Gastrocnemius medialis (tissue), 4 donors: ENCODE measurements around the gene CAPG. TPM values are rescaled to one million over a fixed set of nuclear protein-coding genes. Genes with fewer than 3 reads are reported as not detected.

Source experiments
- ATAC-seq, 2 donors: fragments of 150-250 bp; one replicate each; pipeline ENCODE4 v1.9.1; 2016
- DNase-seq, 2 donors: peaks; one replicate each; pipeline ENCODE4 v3.0.0-alpha.2; 2019
- H3K27ac ChIP-seq, 4 donors: fragments of 200-600 bp; sonication (generic); 1 replicate in 1 of 4; 2 replicates in 3 of 4; pipeline ENCODE4 v1.5.1; 2016 to 2018; ENCODE audit warnings: mild to moderate bottlenecking in 2 of 4, moderate library complexity in 1 of 4
- H3K27me3 ChIP-seq, 3 donors: fragments of 200-600 bp; sonication (generic) in 2 of 3; 1 replicate in 1 of 3; 2 replicates in 2 of 3; pipeline versions ENCODE4 v1.5.1 to v1.6.0; 2016 to 2019; ENCODE audit warnings: mild to moderate bottlenecking in 1 of 3, moderate library complexity in 1 of 3
- H3K36me3 ChIP-seq, 2 donors: fragments of 200-600 bp; sonication (generic) in 1 of 2; one replicate each; pipeline ENCODE4 v1.5.1; 2017 to 2018
- H3K4me1 ChIP-seq, 2 donors: fragments of 200-600 bp; sonication (generic) in 1 of 2; one replicate each; pipeline ENCODE4 v1.5.1; 2016 to 2017; ENCODE audit warnings: mild to moderate bottlenecking in 2 of 2
- H3K4me3 ChIP-seq, 4 donors: fragments of 200-600 bp; sonication (generic) in 3 of 4; 1 replicate in 1 of 4; 2 replicates in 3 of 4; pipeline ENCODE4 v1.5.1; 2016 to 2019; ENCODE audit warnings: mild to moderate bottlenecking in 2 of 4
- H3K9me3 ChIP-seq, 3 donors: fragments of 200-600 bp; sonication (generic) in 2 of 3; 1 replicate in 1 of 3; 2 replicates in 2 of 3; pipeline ENCODE4 v1.5.1; 2016 to 2019
- POLR2A ChIP-seq, 2 donors: fragments of 450-650 bp; IDR thresholded peaks; one replicate each; pipeline ENCODE4 v1.6.1; 2017; ENCODE audit warnings: antibody characterized with exemption in 2 of 2, mild to moderate bottlenecking in 2 of 2, moderate library complexity in 2 of 2
- in situ Hi-C, 4 donors: fragments of 200-750 bp; cut with MboI; loops; one replicate each; pipeline versions ENCODE4 v1.15.0 to v1.8.0; 2017; ENCODE audit warnings: low sequenced_read_pairs in 4 of 4
- intact Hi-C: fragments of 100-400 bp; cut with DNase I; formaldehyde crosslinking; loops from one replicate; pipeline ENCODE4 v1.15.1; 2023; ENCODE audit warnings: low total_unique reads
- total RNA-seq, 4 donors: library from RNA; depleted of rRNA; stranded (reverse); fragments of >200 nt; gene quantifications; one replicate each; pipeline versions ENCODE4 v1.1.0 to v1.2.3, GENCODE V29; 2016
- TF ChIP-seq, protein P1 (sequence below), 5 experiments: fragments of 450-650 bp in 3 of 5; fragments of 200-600 bp in 2 of 5; sonication (generic) in 2 of 5; IDR thresholded peaks in 4 of 5; conservative IDR thresholded peaks in 1 of 5; 1 replicate in 4 of 5; 2 replicates in 1 of 5; pipeline ENCODE4 v1.5.1; 2016 to 2019; ENCODE audit warnings: antibody characterized with exemption in 5 of 5, mild to moderate bottlenecking in 3 of 5, moderate library complexity in 3 of 5

CAPG gene
- total RNA-seq, 4 donors from 2014 or later: 15.9 to 35.6 (median 23.1) TPM

- peaks cover 28 to 54% of the 10 kb centered on the region in 2 donors for H3K4me1 ChIP-seq
- intact Hi-C loops: loop anchor here (1.0 to 5.0 kb wide), 2 partner anchors 102 to 165 kb away; partner anchors contain the start of genes MAT2A and TMEM150A
- H3K27me3 ChIP-seq: no peaks in the 10 kb centered on the region
- in situ Hi-C loops: no loop called here
- peak overlapping the region in 2 of 4 donors; percentile 38 to 51 for H3K4me3 ChIP-seq
- TF ChIP-seq, protein P1, sequence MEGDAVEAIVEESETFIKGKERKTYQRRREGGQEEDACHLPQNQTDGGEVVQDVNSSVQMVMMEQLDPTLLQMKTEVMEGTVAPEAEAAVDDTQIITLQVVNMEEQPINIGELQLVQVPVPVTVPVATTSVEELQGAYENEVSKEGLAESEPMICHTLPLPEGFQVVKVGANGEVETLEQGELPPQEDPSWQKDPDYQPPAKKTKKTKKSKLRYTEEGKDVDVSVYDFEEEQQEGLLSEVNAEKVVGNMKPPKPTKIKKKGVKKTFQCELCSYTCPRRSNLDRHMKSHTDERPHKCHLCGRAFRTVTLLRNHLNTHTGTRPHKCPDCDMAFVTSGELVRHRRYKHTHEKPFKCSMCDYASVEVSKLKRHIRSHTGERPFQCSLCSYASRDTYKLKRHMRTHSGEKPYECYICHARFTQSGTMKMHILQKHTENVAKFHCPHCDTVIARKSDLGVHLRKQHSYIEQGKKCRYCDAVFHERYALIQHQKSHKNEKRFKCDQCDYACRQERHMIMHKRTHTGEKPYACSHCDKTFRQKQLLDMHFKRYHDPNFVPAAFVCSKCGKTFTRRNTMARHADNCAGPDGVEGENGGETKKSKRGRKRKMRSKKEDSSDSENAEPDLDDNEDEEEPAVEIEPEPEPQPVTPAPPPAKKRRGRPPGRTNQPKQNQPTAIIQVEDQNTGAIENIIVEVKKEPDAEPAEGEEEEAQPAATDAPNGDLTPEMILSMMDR (IDR thresholded peaks at IDR 0.05 in 4 of 5, conservative IDR thresholded peaks at IDR 0.05 in 1 of 5): no peak
- TF ChIP-seq POLR2A (IDR thresholded peaks at IDR 0.05): no peak
- ATAC-seq (peak in 1 of 2 donors; percentile 1), DNase-seq (peak in 1 of 2 donors; percentile 30)
- no peaks in the 10 kb centered on the region for H3K36me3 ChIP-seq
- no peaks in the 10 kb centered on the region for H3K9me3 ChIP-seq
- H3K27ac ChIP-seq: peak overlapping the region; percentile 85 to 98 (median 96)
Observed at GRCh38 chr2:85436836-85437487, 26.8 kb upstream of the CAPG start.

DNA sequence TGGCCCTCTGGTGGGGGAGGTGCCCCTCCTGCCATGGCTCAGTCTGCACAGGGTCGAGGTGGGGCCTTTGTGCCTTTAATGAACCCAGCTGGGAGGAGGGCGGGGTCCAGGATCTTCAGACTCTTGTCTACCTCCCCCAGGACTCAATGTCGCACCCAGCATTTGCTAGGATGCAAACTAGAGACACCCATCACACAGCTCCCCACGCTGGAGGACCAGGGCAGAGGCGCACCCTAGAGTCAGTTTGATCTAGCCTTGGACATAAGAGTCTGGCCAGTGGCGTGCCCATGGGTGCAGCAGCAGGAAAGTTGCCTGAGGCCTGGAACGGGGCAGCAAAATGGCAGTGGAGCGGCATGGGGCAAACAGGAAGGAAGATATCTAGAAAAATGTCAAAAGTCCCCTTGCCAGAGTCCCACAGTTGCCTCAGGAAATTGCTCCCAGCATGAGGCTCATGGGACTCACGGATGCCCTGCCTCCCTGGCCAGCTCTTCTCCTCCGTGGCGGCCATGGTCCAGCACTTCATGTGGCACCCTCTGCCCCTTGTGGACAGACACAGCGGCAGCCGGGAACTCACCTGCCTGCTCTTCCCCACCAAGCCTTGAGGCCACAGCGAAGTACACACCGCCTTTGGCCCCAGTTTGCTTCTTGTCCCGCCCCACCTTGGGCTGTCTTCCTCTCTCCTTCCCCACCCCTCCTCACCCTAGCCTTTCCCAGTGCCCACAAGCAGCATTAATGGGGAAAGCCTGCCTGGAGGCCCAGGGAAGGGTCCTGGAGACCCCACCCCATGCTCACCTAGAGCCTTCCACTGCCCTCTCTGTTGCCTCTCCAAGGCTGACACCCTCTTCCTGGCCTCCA, 26.0 kb upstream of the CAPG start:
- no peak overlapping the region for H3K4me3 ChIP-seq
- H3K27me3 ChIP-seq: no peaks in the 10 kb centered on the region
- no peaks in the 10 kb centered on the region for H3K9me3 ChIP-seq
- DNase-seq (no peak), ATAC-seq (no peak)
- in situ Hi-C loops (no loop called here), intact Hi-C loops (loop anchor here (5.0 kb wide), 1 partner anchor 166 kb away; the partner anchor contains the start of gene TMEM150A)
- H3K27ac ChIP-seq: peak overlapping the region; percentile 85 to 98 (median 96)
- no peaks in the 10 kb centered on the region for H3K36me3 ChIP-seq
- TF ChIP-seq, protein P1 (IDR thresholded peaks at IDR 0.05 in 4 of 5, conservative IDR thresholded peaks at IDR 0.05 in 1 of 5): no peak
- TF ChIP-seq POLR2A (IDR thresholded peaks at IDR 0.05): no peak
- peaks cover 31 to 54% of the 10 kb centered on the region in 2 donors for H3K4me1 ChIP-seq

- TF ChIP-seq, protein P1 (IDR thresholded peaks at IDR 0.05 in 4 of 5, conservative IDR thresholded peaks at IDR 0.05 in 1 of 5): no peak
- TF ChIP-seq POLR2A (IDR thresholded peaks at IDR 0.05): no peak
- no peaks in the 10 kb centered on the region for H3K36me3 ChIP-seq
- DNase-seq (peak in 1 of 2 donors; percentile 44), ATAC-seq (no peak)
- in situ Hi-C loops: no loop called here
- H3K4me1 ChIP-seq: peaks cover 31 to 54% of the 10 kb centered on the region in 2 donors
- peak overlapping the region; percentile 85 to 98 (median 96) for H3K27ac ChIP-seq
- H3K9me3 ChIP-seq: no peaks in the 10 kb centered on the region
- H3K27me3 ChIP-seq: no peaks in the 10 kb centered on the region
- no peak overlapping the region for H3K4me3 ChIP-seq
- intact Hi-C loops: loop anchor here (5.0 kb wide), 1 partner anchor 167 kb away; the partner anchor contains the start of gene TMEM150A
Observed at GRCh38 chr2:85435220-85435958, 25.2 kb upstream of the CAPG start.

DNA sequence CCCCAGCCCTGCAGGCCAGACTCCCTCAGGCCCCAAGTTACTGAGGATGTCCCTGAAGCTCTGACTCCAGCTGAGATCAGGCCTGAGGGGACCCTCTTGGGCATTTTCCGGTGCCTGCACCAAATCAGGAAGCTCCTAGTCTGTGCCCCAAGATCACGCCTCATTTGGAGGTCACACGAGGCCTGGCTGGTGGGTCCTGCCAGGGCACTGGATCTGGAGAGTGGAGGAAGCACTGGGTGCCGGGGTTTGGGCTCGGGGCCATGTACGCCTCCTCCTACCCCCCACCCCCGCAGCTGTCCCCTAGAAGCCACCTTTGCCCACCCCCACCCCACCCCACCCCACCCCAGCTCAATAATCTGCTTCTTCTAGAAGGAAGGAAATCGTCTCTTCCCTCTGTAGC, 24.5 kb upstream of the CAPG start:
- no peaks in the 10 kb centered on the region for H3K27me3 ChIP-seq
- peak in 1 of 2 donors; percentile 39 for DNase-seq
- intact Hi-C loops (loop anchor here (5.0 kb wide), 1 partner anchor 168 kb away; the partner anchor contains the start of gene TMEM150A), in situ Hi-C loops (no loop called here)
- no peak for ATAC-seq
- H3K4me3 ChIP-seq: no peak overlapping the region
- H3K36me3 ChIP-seq: no peaks in the 10 kb centered on the region
- TF ChIP-seq, protein P1 (IDR thresholded peaks at IDR 0.05 in 4 of 5, conservative IDR thresholded peaks at IDR 0.05 in 1 of 5): no peak
- no peak for TF ChIP-seq POLR2A (IDR thresholded peaks at IDR 0.05)
- H3K9me3 ChIP-seq: no peaks in the 10 kb centered on the region
- peaks cover 31 to 54% of the 10 kb centered on the region in 2 donors for H3K4me1 ChIP-seq
- H3K27ac ChIP-seq: peak overlapping the region; percentile 85 to 98 (median 96)
